Breast epithelium (tissue), 4 donors: ENCODE data around the gene CRB2. TPM values are rescaled to one million over a fixed set of nuclear protein-coding genes. Genes with fewer than 3 reads are reported as not detected.

Experiments used
- DNase-seq, 2 donors: peaks; one replicate each; pipeline ENCODE4 v3.0.0-alpha.2; 2019; ENCODE audit warnings: low spot score in 2 of 2
- H3K27ac ChIP-seq, 2 donors: fragments of 200-600 bp; sonication (generic) in 1 of 2; one replicate each; pipeline ENCODE4 v1.5.1; 2016 to 2019; ENCODE audit warnings: mild to moderate bottlenecking in 1 of 2
- H3K27me3 ChIP-seq, 2 donors: fragments of 200-600 bp; sonication (generic) in 1 of 2; one replicate each; pipeline versions ENCODE4 v1.5.1 to v1.6.0; 2017 to 2019; ENCODE audit warnings: control low read depth in 1 of 2, mild to moderate bottlenecking in 1 of 2
- H3K36me3 ChIP-seq: fragments of 200-600 bp; one replicate; pipeline ENCODE4 v1.5.1; 2019
- H3K4me1 ChIP-seq, 2 donors: fragments of 200-600 bp; sonication (generic); one replicate each; pipeline ENCODE4 v1.5.1; 2016 to 2019; ENCODE audit warnings: control low read depth in 1 of 2
- H3K4me3 ChIP-seq, 3 donors: fragments of 200-600 bp; sonication (generic); 1 replicate in 2 of 3; 2 replicates in 1 of 3; pipeline ENCODE4 v1.5.1; 2016 to 2019; ENCODE audit warnings: mild to moderate bottlenecking in 3 of 3, moderate library complexity in 2 of 3
- H3K9me3 ChIP-seq, 2 donors: fragments of 200-600 bp; sonication (generic) in 1 of 2; one replicate each; pipeline ENCODE4 v1.5.1; 2016 to 2019; ENCODE audit warnings: control low read depth in 1 of 2
- CTCF ChIP-seq, 3 donors: fragments of 450-650 bp; IDR thresholded peaks; one replicate each; pipeline ENCODE4 v1.5.1; 2016 to 2017; ENCODE audit warnings: antibody characterized with exemption in 3 of 3, mild to moderate bottlenecking in 3 of 3, moderate library complexity in 3 of 3
- POLR2A ChIP-seq: fragments of 450-650 bp; IDR thresholded peaks from one replicate; pipeline ENCODE4 v1.6.1; 2016; ENCODE audit warnings: antibody characterized with exemption, mild to moderate bottlenecking, moderate library complexity
- POLR2AphosphoS5 ChIP-seq, 3 donors: sonication (generic); formaldehyde crosslinking; IDR thresholded peaks; one replicate each; pipeline ENCODE4 v1.6.1; 2017; ENCODE audit warnings: antibody characterized with exemption in 3 of 3
- intact Hi-C: fragments of 100-400 bp; cut with DNase I; formaldehyde crosslinking; loops from one replicate; pipeline ENCODE4 v1.15.1; 2023; ENCODE audit warnings: low total_unique reads
- total RNA-seq, 3 donors: library from RNA; depleted of rRNA; stranded (reverse); fragments of >200 nt; gene quantifications; one replicate each; pipeline ENCODE4 v1.1.0, GENCODE V29; 2016

CRB2 gene
- total RNA-seq, 3 donors from 2014 or later = under 0.01 to 2.3 TPM; not detected in 1

- H3K27ac ChIP-seq = no peak overlapping the region
- peaks cover 0 to 7% of the 10 kb centered on the region in 2 donors for H3K4me1 ChIP-seq
- no peaks in the 10 kb centered on the region for H3K9me3 ChIP-seq
- H3K27me3 ChIP-seq = no peaks in the 10 kb centered on the region
- DNase-seq = no peak
- no peak overlapping the region for H3K4me3 ChIP-seq
- intact Hi-C loops = no loop called here
- H3K36me3 ChIP-seq = no peaks in the 10 kb centered on the region
- TF ChIP-seq POLR2A (no peak), POLR2AphosphoS5 (IDR thresholded peaks at IDR 0.05) (no peak), CTCF (IDR thresholded peaks at IDR 0.05) (no peak)
Observed at GRCh38 chr9:123323196-123324013, 32.6 kb upstream of the CRB2 start.

- Histone ChIP-seq H3K4me3 (no peak overlapping the region), H3K27me3 (no peaks in the 10 kb centered on the region), H3K27ac (no peak overlapping the region), H3K36me3 (no peaks in the 10 kb centered on the region), H3K9me3 (no peaks in the 10 kb centered on the region), H3K4me1 (no peaks in the 10 kb centered on the region)
- TF ChIP-seq POLR2AphosphoS5 (IDR thresholded peaks at IDR 0.05) = no peak
- TF ChIP-seq POLR2A = no peak
- no peak for TF ChIP-seq CTCF (IDR thresholded peaks at IDR 0.05)
- intact Hi-C loops = no loop called here
- DNase-seq = no peak
Observed at GRCh38 chr9:123324767-123325183, 31.2 kb upstream of the CRB2 start.

GRCh38 chr9:123326187-123326586 lies 29.8 kb upstream of the CRB2 start:
- Histone ChIP-seq H3K27ac (peak overlapping the region; percentile 89 to 91), H3K9me3 (no peaks in the 10 kb centered on the region), H3K27me3 (no peaks in the 10 kb centered on the region), H3K36me3 (no peaks in the 10 kb centered on the region), H3K4me3 (peak overlapping the region; percentile 6 to 39 (median 14)), H3K4me1 (no peaks in the 10 kb centered on the region)
- no peak for TF ChIP-seq CTCF (IDR thresholded peaks at IDR 0.05)
- no peak for TF ChIP-seq POLR2A
- no peak for TF ChIP-seq POLR2AphosphoS5 (IDR thresholded peaks at IDR 0.05)
- intact Hi-C loops = no loop called here
- no peak for DNase-seq

GRCh38 chr9:123326662-123327093 lies 29.3 kb upstream of the CRB2 start:
- TF ChIP-seq POLR2A (no peak), POLR2AphosphoS5 (IDR thresholded peaks at IDR 0.05) (no peak), CTCF (IDR thresholded peaks at IDR 0.05) (no peak)

GRCh38 chr9:123327697-123328100 lies 28.3 kb upstream of the CRB2 start:
- peak overlapping the region; percentile 89 to 91 for H3K27ac ChIP-seq
- TF ChIP-seq CTCF (IDR thresholded peaks at IDR 0.05) (no peak), POLR2A (no peak), POLR2AphosphoS5 (IDR thresholded peaks at IDR 0.05) (peak in 2 of 3 donors; percentile 27 to 51)
- peak; percentile 80 to 87 for DNase-seq
- no peaks in the 10 kb centered on the region for H3K9me3 ChIP-seq
- no peaks in the 10 kb centered on the region for H3K4me1 ChIP-seq
- no peaks in the 10 kb centered on the region for H3K27me3 ChIP-seq
- no peaks in the 10 kb centered on the region for H3K36me3 ChIP-seq
- intact Hi-C loops = no loop called here
- H3K4me3 ChIP-seq = no peak overlapping the region

More at GRCh38 chr9:123326662-123327093, 29.3 kb upstream of the CRB2 start:
- DNase-seq = no peak
- Histone ChIP-seq H3K4me3 (peak overlapping the region; percentile 6 to 39 (median 14)), H3K4me1 (no peaks in the 10 kb centered on the region), H3K9me3 (no peaks in the 10 kb centered on the region), H3K36me3 (no peaks in the 10 kb centered on the region), H3K27ac (peak overlapping the region; percentile 89 to 91), H3K27me3 (no peaks in the 10 kb centered on the region)
- intact Hi-C loops = no loop called here
